Measurements from ENCODE around the gene ADAMTS13.

The ADAMTS13 gene

GRCh38 chr9:133507246-133507965, 85.2 kb downstream of the ADAMTS13 start:
- DNase-seq (ENCODE audit: low read depth in 3 of 3) = no peak

DNA sequence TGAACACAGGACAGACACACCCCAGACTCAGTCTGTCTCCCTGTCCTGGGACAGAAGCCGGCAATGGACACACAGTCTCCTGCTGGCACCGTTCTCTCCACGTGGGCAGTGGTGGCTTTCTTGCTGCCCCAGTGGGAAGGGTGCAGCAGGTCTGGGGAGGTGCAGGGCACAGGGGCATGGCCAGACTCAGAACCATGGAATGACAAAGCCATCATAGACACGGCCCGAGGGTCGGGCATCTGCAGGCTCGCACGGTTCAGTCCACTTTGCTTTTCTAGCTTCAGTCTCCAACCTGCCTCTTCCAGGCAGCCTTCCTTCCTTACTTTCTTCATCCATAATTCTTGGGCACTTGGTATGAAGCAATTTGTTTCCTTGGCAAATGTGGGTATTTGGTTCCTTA, 85.9 kb downstream of the ADAMTS13 start:
- no peak for DNase-seq (ENCODE audit: low read depth in 3 of 3)
